Smooth muscle cell of the brain vasculature (primary cell): Measurements from ENCODE around the gene HIF1AN.

ENCODE experiments used
- DNase-seq: peaks from one replicate; pipeline ENCODE4 v3.0.0-alpha.2; 2012; ENCODE audit warnings: low read depth, low spot score

The HIF1AN gene

GRCh38 chr10:100522107-100522801, 13.5 kb upstream of the HIF1AN start:
- no peak for DNase-seq

- DNase-seq: no peak
Observed at GRCh38 chr10:100522945-100523344, 12.8 kb upstream of the HIF1AN start.

- DNase-seq: no peak
Observed at GRCh38 chr10:100524206-100524605, 11.5 kb upstream of the HIF1AN start.

- DNase-seq: no peak
Observed at GRCh38 chr10:100524638-100525037, 11.1 kb upstream of the HIF1AN start.

GRCh38 chr10:100528123-100528886, 7.4 kb upstream of the HIF1AN start:
- DNase-seq: no peak

- no peak for DNase-seq
Observed at GRCh38 chr10:100528921-100529474, 6.7 kb upstream of the HIF1AN start.

DNA sequence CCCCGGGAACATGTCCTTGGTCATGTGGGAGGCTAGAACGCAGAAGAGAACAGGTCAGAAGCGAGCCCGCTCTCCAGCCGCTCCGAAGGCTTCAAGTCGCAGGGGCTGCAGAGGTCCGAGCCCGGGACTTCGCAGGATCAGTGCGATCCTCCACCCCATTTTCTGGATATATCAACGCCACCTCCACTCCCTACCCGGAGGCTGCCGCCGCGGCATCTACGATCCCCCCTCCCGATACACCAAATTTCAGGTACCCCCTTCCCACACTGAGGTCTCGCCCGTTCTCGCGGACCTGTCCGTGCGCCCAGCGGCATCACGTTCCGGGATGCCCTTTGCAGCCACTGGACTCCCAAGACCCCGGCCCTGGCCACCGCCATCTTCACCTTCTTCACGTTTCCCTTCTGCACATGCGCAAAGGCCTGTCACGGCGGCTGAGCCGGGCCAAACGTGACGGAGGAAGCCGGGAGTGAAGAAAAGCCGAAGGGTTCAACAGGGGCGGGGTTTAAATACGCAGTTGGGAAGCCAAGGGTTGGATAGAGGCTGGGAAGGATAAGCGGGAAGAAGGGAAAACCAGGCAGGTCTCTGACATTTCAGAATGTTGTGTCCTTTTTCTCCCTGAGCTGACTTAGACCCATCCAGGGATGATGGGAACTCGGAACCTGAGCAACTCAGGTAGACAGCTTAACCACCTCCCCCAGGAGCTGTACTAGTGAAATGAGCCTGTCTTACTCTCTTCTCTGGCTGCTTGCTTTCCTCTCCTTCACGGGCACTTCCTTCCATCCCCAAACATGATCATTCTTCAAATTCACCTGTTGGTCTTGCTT, 6.1 kb upstream of the HIF1AN start, which contains the start of gene NDUFB8:
Gene NDUFB8 (minus strand): TSS at position 397 of the 824 bp plus-strand sequence. CDS start 20 bp downstream, at position 377.
- DNase-seq: peak; percentile 71

GRCh38 chr10:100531761-100532160, 4.0 kb upstream of the HIF1AN start:
- no peak for DNase-seq

DNA sequence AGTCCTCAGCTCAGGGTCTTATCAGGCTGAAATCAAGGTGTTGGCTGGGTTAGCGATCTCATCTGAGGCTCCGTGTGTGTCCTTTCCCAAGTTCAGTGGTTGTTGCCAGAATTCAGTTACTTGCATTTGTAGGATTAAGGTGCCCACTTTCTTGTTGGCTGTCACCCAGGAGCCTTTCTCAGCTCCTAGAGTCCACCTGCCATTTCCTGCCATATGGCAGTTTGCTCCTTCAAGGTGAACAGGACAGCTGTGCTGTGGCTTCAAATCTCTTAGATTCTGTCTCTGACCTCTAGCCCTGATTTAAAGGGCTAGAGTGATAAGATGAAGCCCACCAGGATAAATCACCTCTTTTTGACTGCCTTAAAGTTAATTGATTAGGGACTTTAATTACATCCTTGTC, 1.0 kb upstream of the HIF1AN start:
- no peak for DNase-seq

DNA sequence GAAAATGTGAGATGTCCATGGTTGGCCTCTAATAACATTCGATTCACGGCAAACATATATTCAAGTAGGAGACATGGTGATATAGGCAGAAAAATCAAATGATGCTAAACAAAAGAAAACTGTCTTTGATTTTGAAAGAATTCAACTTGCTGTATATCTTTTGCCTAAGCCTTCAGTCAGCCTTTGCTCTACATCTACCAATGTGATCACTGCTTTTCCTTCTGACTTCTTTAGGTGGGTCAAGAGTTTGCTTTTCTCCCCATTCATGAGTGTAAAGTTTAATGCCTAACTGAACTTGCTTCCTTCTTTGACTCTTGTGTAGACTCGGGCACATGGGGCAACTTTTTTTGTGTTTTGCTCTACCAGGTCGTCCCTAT, 417 bp upstream of the HIF1AN start:
- DNase-seq: no peak

GRCh38 chr10:100537475-100537874, 1.7 kb downstream of the HIF1AN start:
- DNase-seq: no peak

DNA sequence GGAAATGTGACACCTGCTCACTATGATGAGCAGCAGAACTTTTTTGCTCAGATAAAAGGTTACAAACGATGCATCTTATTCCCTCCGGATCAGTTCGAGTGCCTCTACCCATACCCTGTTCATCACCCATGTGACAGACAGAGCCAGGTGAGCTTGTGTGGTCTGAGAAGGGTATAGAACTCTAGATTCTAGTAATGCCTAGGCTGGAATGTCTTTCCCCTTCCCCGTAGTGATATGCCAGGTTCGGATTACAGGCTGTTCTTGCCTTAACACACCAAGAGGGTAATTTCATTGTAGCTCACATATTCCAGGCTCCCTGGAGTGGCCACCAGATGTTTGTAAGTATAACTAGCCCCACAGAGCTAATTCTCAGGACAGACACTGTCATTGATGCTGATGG, 9.2 kb downstream of the HIF1AN start:
- DNase-seq: no peak

GRCh38 chr10:100551196-100551595, 15.5 kb downstream of the HIF1AN start:
- no peak for DNase-seq

GRCh38 chr10:100551738-100552137, 16.0 kb downstream of the HIF1AN start:
- DNase-seq: no peak

DNA sequence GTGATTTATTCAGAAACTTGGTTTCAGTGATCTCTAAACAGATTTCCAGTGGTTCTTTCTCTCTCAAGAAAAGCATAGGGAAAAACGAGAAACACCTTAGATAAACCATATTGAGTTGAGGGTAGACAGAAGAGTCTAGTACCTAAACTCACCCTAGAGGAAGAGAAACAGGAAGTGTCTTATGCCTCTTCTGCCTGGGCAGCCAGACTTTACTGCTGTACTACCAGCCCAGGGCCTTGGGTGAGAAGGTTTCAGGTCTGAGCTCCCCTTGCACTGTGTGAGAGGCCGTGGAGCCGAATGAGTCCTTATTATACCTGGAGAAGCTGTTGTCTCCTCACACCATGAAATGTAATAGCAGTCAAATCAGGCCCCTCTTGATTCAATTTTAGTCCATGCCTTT, 18.2 kb downstream of the HIF1AN start:
- DNase-seq: no peak

GRCh38 chr10:100554902-100555301, 19.2 kb downstream of the HIF1AN start:
- DNase-seq: no peak

DNA sequence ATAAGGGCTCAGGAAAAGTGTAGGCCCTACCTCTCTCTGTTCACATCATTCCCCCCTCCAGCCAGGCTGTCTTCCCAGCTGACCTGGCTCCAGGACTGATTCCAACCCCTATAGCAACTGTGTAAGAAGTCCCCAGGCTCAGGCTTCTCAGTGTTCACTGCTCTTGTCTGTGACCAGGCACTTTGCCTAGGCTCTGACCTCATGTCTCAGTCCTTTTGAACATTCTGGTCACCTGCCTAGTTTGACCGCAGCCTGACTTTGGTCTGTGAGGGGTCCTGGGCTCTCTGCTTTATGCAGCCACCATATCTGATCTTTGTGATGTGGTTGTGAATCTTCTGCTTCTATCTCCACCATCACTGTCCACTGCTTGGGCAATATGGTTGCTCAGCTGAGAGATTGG, 24.5 kb downstream of the HIF1AN start:
- no peak for DNase-seq

- no peak for DNase-seq
Observed at GRCh38 chr10:100561005-100561404, 25.3 kb downstream of the HIF1AN start.

- no peak for DNase-seq
Observed at GRCh38 chr10:100562008-100562672, 26.4 kb downstream of the HIF1AN start.

DNA sequence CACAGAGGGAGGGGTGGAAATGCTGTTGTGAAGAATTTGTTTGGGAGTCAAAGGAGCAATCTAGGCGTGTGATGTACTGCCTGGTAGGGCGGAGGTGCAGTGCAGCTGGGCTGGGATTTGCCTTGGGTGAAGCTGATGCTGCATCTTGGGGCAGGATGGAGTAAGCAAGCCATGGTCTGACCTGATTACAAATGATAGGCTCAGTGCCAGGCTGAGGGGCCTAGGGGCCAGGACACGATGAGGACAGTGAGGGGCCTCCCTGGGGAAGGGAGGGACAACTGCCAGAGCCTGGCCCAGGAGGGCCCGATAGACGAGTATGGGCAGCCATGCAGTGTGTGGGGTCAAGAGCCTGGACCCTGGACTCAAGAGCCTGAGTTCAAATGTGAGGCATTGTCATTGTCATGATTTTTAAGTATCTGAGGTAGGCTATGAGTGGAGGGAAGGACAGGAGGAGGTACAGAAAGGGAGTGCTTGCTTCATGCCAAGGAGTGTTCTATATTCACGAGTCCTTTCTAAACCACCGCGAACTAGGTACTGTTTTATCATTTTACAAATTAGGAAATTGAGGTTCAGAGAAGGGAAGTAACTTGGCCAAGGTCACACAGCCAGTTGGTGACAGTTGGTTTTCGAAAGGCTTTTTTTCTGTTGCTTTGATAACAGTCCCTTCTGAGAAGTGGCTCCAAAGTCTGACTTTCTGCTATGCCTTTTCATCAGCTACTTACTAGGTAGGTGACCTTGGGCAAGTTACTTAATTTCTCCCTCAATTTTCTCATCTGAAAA, 29.7 kb downstream of the HIF1AN start:
- DNase-seq: no peak

GRCh38 chr10:100566561-100566960, 30.8 kb downstream of the HIF1AN start:
- DNase-seq: no peak
